Caco-2 (cell line): ENCODE results near the gene MAP2K5. TPM values are rescaled to one million over a fixed set of nuclear protein-coding genes. Genes with fewer than 3 reads are reported as not detected.

ENCODE experiments used
- BruUV-seq: library from RNA; stranded (reverse); fragments of 400-500 nt; replicated peaks from 2 replicates; lab custom pipeline; 2021; lab: Mats Ljungman, UMichigan
- CTCF ChIA-PET: fragments of 300-600 bp; sonication (Branson Sonifier 250); formaldehyde crosslinking; loops from one replicate; lab custom pipeline; 2022; ENCODE audit warnings: antibody characterized with exemption; lab: Charles Lee
- POLR2A ChIA-PET: fragments of 300-600 bp; sonication (Branson Sonifier 250); formaldehyde crosslinking; loops from one replicate; lab custom pipeline; 2022; ENCODE audit warnings: antibody characterized with exemption; lab: Charles Lee
- DNase-seq, 2 experiments: peaks; one replicate each; pipeline versions ENCODE4 v3.0.0 to v3.0.0-alpha.2; 2020 to 2022
- H3K27me3 ChIP-seq: replicated peaks from 2 replicates; pipeline ENCODE4 v1.6.0; 2011; ENCODE audit warnings: low read length; ENCODE audit not compliant: control insufficient read depth, insufficient read depth
- H3K36me3 ChIP-seq: 2 replicates; pipeline ENCODE4 v1.5.1; 2011; ENCODE audit warnings: low read length; ENCODE audit not compliant: control insufficient read depth, insufficient read depth
- H3K4me1 ChIP-seq: fragments of 250-450 bp; sonication (Bioruptor Pico); 2 replicates; pipeline ENCODE4 v1.5.1; 2020; ENCODE audit warnings: mild to moderate bottlenecking
- H3K4me3 ChIP-seq: 2 replicates; pipeline ENCODE4 v1.5.1; 2011; ENCODE audit warnings: low read depth, mild to moderate bottlenecking, control low read depth, low read length
- H3K9me3 ChIP-seq: fragments of 250-450 bp; sonication (Bioruptor Pico); 2 replicates; pipeline ENCODE4 v1.5.1; 2020; ENCODE audit warnings: mild to moderate bottlenecking, moderate library complexity
- H3K27ac Mint-ChIP-seq: one replicate; pipeline ENCODE4 v1.8.0; 2022; ENCODE audit warnings: mixed read lengths; ENCODE audit not compliant: unreplicated experiment
- H3K27me3 Mint-ChIP-seq: one replicate; pipeline ENCODE4 v1.8.0; 2022; ENCODE audit warnings: mixed read lengths; ENCODE audit not compliant: insufficient read depth, unreplicated experiment
- H3K36me3 Mint-ChIP-seq: one replicate; pipeline ENCODE4 v1.8.0; 2022; ENCODE audit warnings: mild to moderate bottlenecking, mixed read lengths; ENCODE audit not compliant: insufficient read depth, unreplicated experiment
- H3K4me1 Mint-ChIP-seq: one replicate; pipeline ENCODE4 v1.8.0; 2022; ENCODE audit warnings: low read depth, mixed read lengths; ENCODE audit not compliant: unreplicated experiment
- H3K4me3 Mint-ChIP-seq: one replicate; pipeline ENCODE4 v1.8.0; 2022; ENCODE audit warnings: mild to moderate bottlenecking, moderate library complexity, mixed read lengths; ENCODE audit not compliant: unreplicated experiment
- H3K9me3 Mint-ChIP-seq: one replicate; pipeline ENCODE4 v1.8.0; 2022; ENCODE audit warnings: mixed read lengths; ENCODE audit not compliant: unreplicated experiment
- intact Hi-C: fragments of 100-400 bp; cut with micrococcal nuclease; formaldehyde crosslinking; loops from one replicate; pipeline ENCODE4 v1.10.0; 2022; ENCODE audit not compliant: unreplicated experiment
- total RNA-seq: library from RNA; stranded (reverse); gene quantifications from 2 replicates; pipeline ENCODE4 v1.2.3, GENCODE V29; 2022
- TF ChIP-seq, protein P1 (sequence below), 2 experiments: fragments of 200-600 bp in 1 of 2; IDR thresholded peaks; 1 replicate in 1 of 2; 2 replicates in 1 of 2; pipeline versions ENCODE4 v1.5.1 to v1.8.0; 2011 to 2022; ENCODE audit warnings: antibody characterized with exemption in 1 of 2, control low read depth in 1 of 2, inconsistent platforms in 1 of 2, low read depth in 1 of 2, low read length in 1 of 2, mild to moderate bottlenecking in 1 of 2, moderate library complexity in 1 of 2; ENCODE audit not compliant: insufficient read depth in 1 of 2, severe bottlenecking in 1 of 2, unreplicated experiment in 1 of 2

MAP2K5 gene
- total RNA-seq, 1 experiment from 2014 or later, result 12.2 TPM

- H3K4me1 Mint-ChIP-seq, result no peaks in the 10 kb centered on the region
- BruUV-seq, result no TSS peak
- no peaks in the 10 kb centered on the region for H3K4me1 ChIP-seq
- H3K9me3 Mint-ChIP-seq, result no peaks in the 10 kb centered on the region
- H3K27ac Mint-ChIP-seq, result no peak overlapping the region
- H3K4me3 ChIP-seq, result no peak overlapping the region
- no peaks in the 10 kb centered on the region for H3K27me3 ChIP-seq
- intact Hi-C loops, result no loop called here
- no peaks in the 10 kb centered on the region for H3K9me3 ChIP-seq
- no peak for DNase-seq
- H3K36me3 Mint-ChIP-seq, result no peaks in the 10 kb centered on the region
- ChIA-PET CTCF (no interaction called here), POLR2A (no interaction called here)
- no peaks in the 10 kb centered on the region for H3K36me3 ChIP-seq
- no peak overlapping the region for H3K4me3 Mint-ChIP-seq
- no peaks in the 10 kb centered on the region for H3K27me3 Mint-ChIP-seq
- TF ChIP-seq, protein P1, sequence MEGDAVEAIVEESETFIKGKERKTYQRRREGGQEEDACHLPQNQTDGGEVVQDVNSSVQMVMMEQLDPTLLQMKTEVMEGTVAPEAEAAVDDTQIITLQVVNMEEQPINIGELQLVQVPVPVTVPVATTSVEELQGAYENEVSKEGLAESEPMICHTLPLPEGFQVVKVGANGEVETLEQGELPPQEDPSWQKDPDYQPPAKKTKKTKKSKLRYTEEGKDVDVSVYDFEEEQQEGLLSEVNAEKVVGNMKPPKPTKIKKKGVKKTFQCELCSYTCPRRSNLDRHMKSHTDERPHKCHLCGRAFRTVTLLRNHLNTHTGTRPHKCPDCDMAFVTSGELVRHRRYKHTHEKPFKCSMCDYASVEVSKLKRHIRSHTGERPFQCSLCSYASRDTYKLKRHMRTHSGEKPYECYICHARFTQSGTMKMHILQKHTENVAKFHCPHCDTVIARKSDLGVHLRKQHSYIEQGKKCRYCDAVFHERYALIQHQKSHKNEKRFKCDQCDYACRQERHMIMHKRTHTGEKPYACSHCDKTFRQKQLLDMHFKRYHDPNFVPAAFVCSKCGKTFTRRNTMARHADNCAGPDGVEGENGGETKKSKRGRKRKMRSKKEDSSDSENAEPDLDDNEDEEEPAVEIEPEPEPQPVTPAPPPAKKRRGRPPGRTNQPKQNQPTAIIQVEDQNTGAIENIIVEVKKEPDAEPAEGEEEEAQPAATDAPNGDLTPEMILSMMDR (IDR thresholded peaks at IDR 0.05; ENCODE audit: insufficient read depth in 1 of 2, low read depth in 1 of 2, low read length in 1 of 2, severe bottlenecking in 1 of 2, unreplicated experiment in 1 of 2), result no peak
These were observed 35.6 kb downstream of the MAP2K5 start for GRCh38 chr15:67578020-67578600.

GRCh38 chr15:67579164-67579563 is 36.7 kb downstream of the MAP2K5 start:
- BruUV-seq, result no TSS peak
- no peaks in the 10 kb centered on the region for H3K4me1 ChIP-seq
- TF ChIP-seq, protein P1 (IDR thresholded peaks at IDR 0.05; ENCODE audit: insufficient read depth in 1 of 2, low read depth in 1 of 2, low read length in 1 of 2, severe bottlenecking in 1 of 2, unreplicated experiment in 1 of 2), result no peak
- intact Hi-C loops, result no loop called here
- Mint-ChIP-seq H3K9me3 (no peaks in the 10 kb centered on the region), H3K27ac (no peak overlapping the region), H3K27me3 (no peaks in the 10 kb centered on the region), H3K4me3 (no peak overlapping the region), H3K36me3 (no peaks in the 10 kb centered on the region), H3K4me1 (no peaks in the 10 kb centered on the region)
- ChIA-PET POLR2A (no interaction called here), CTCF (interaction anchor here (0.6 kb wide), 1 partner anchor 122 kb away, joined by 3 read pairs; no protein-coding TSS in a partner anchor)
- DNase-seq, result no peak
- no peak overlapping the region for H3K4me3 ChIP-seq
- no peaks in the 10 kb centered on the region for H3K9me3 ChIP-seq
- H3K27me3 ChIP-seq, result no peaks in the 10 kb centered on the region
- H3K36me3 ChIP-seq, result no peaks in the 10 kb centered on the region

GRCh38 chr15:67579967-67580366 is 37.5 kb downstream of the MAP2K5 start:
- Mint-ChIP-seq H3K27me3 (no peaks in the 10 kb centered on the region), H3K4me1 (no peaks in the 10 kb centered on the region), H3K9me3 (no peaks in the 10 kb centered on the region), H3K27ac (no peak overlapping the region), H3K4me3 (no peak overlapping the region), H3K36me3 (no peaks in the 10 kb centered on the region)
- intact Hi-C loops, result no loop called here
- POLR2A ChIA-PET, result interaction anchor here (0.6 kb wide), 1 partner anchor 52 kb away, joined by 3 read pairs; no protein-coding TSS in a partner anchor
- CTCF ChIA-PET, result no interaction called here
- H3K27me3 ChIP-seq, result no peaks in the 10 kb centered on the region
- H3K9me3 ChIP-seq, result no peaks in the 10 kb centered on the region
- H3K4me3 ChIP-seq, result no peak overlapping the region
- no peak for DNase-seq
- TF ChIP-seq, protein P1 (IDR thresholded peaks at IDR 0.05; ENCODE audit: insufficient read depth in 1 of 2, low read depth in 1 of 2, low read length in 1 of 2, severe bottlenecking in 1 of 2, unreplicated experiment in 1 of 2), result no peak
- H3K4me1 ChIP-seq, result no peaks in the 10 kb centered on the region
- no TSS peak for BruUV-seq
- no peaks in the 10 kb centered on the region for H3K36me3 ChIP-seq
